Gastroesophageal sphincter (tissue), 3 donors: Measurements from ENCODE around the gene GCNT4.

Experiments used
- POLR2A ChIP-seq, 2 donors: fragments of 450-650 bp; IDR thresholded peaks; one replicate each; pipeline ENCODE4 v1.6.1; 2017; ENCODE audit warnings: antibody characterized with exemption in 2 of 2, mild to moderate bottlenecking in 2 of 2, moderate library complexity in 1 of 2
- TF ChIP-seq, protein P1 (sequence below), 4 experiments: fragments of 200-600 bp in 2 of 4; fragments of 450-650 bp in 2 of 4; sonication (generic) in 1 of 4; IDR thresholded peaks; one replicate each; pipeline ENCODE4 v1.5.1; 2017 to 2019; ENCODE audit warnings: antibody characterized with exemption in 4 of 4, mild to moderate bottlenecking in 2 of 4, moderate library complexity in 2 of 4

DNA sequence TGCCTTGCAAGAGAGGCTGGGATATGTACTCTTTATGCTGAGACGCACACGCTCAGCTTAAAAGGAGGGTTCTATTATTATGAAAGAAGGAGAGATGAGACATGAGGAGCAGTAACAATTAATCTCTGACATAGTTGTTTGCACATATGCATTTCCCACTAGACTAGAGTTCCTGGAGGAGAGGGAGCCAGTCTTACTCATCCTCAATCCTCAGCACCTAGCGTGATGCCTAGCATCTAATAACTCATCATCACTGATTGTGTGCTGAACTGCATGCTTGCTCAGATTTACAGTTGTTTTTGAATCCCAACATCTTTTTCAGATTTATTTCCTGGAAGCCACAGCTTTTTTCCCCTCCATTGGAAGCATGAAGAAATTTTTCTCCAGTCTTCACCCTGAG, 35.5 kb downstream of the GCNT4 start:
- TF ChIP-seq, protein P1, sequence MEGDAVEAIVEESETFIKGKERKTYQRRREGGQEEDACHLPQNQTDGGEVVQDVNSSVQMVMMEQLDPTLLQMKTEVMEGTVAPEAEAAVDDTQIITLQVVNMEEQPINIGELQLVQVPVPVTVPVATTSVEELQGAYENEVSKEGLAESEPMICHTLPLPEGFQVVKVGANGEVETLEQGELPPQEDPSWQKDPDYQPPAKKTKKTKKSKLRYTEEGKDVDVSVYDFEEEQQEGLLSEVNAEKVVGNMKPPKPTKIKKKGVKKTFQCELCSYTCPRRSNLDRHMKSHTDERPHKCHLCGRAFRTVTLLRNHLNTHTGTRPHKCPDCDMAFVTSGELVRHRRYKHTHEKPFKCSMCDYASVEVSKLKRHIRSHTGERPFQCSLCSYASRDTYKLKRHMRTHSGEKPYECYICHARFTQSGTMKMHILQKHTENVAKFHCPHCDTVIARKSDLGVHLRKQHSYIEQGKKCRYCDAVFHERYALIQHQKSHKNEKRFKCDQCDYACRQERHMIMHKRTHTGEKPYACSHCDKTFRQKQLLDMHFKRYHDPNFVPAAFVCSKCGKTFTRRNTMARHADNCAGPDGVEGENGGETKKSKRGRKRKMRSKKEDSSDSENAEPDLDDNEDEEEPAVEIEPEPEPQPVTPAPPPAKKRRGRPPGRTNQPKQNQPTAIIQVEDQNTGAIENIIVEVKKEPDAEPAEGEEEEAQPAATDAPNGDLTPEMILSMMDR (IDR thresholded peaks at IDR 0.05), result no peak
- no peak for TF ChIP-seq POLR2A (IDR thresholded peaks at IDR 0.05)
